ENCODE measurements around the gene SPRING1.

Gene SPRING1

Small RNA genes lying within 50 kb of the gene (small RNA-seq; reads per million reads assigned to genes)
- 0 reads per million in 2 experiments for gene RNU6-558P
